ENCODE measurements around the gene CPEB4.

The CPEB4 gene

DNA sequence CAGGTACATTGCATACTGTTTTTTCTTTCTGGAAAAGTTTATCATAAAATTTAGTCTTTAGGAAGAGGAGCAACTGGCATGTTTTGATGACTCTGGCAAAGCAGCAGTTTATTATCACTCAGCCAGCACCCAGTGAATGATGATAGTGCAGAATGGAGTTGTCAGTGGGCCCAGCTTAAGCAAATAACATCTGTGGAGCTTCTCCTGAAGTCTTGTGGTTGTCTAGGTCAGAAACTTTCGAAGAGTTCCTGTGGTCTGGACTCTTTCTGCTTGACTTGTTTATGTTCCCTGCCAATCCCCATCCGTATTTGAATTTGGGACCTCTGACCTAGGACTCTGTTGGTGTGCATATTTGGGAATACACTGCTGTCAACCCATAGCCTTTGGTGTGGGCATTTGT lies 62.7 kb downstream of the CPEB4 start:
- DNase-seq, result no peak

DNA sequence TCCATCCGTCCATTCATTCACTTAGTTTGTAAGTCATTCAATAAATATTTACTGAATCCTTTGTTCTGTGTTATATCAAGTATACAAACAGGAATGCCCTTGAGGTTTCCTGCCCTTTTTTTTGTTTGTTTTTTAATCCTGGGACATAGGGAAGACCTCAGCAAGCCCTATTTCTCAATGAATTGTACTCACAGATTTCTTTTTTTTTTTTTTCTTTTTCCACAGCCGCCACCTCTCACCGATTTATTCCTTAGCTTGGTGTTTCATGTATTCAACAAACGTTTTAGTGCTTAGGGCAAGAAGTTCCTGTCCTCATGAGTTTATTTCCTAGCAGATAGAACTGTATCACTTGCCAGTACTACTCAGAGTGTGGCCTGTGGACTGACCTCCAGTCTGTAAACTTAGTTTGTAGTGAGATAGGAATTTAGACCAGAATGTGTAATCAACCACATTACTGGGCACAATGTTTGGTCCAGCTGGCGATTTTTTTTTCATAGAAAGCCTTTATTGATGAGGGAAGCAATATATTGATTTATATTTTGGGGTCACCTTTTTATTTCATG lies 65.5 kb downstream of the CPEB4 start:
- DNase-seq, result no peak

DNA sequence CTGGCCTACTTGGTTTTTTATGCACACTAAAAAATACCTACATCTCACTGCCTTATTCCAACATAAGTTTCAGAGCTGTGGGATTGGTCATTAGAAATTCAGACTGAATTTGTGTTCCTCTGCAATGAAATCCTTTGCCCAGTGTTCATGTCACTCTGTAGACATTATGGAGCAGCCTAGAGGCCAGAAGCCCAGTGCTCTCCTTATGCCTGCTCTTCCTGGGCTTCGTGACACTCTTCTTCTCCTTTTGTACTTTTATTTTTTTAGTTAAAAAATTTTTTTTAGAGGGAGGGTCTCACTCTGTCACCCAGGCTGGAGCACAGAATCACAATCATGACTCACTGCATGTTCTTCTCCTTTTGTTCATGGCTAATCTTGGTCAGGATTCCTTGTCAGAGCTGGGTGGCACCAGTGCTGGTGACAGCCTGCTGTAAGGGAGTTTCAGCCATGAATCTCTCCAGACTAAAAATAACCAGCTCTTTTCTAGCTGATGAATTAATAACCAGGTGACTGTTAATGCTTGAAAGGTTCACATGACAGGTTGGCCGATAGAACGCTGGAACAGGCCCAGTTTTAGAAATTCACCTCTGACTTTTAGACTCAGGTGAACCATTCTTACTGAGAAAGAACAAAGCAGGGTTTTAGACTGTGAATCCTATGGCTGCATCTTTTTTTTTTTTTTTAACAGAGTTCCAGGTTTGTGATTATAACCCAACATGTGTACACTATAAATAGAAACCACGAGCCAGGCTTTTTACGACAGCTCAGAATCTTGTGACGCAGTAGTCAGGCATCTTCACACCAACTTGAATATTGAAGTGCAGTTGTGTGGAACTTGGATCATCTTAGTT lies 66.7 kb downstream of the CPEB4 start:
- no peak for DNase-seq

DNA sequence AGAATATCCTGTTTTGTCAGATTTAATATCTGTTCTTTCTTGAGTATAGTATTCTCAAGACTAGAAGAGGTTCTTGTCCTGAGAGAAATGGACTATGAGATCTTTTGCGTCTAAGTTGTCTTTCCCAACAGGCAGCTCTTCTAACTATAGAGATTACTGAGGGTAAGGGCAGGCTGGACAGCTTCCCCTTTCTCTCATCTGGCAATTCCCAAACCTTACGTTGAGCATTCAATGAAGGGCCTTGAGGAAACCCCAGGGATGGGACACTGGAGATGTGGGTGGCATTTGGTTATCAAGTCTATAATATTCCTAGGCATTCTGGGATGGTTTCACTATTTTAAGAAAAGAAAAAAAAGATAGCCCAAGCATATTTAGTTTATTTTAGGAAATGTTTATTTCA lies 72.8 kb downstream of the CPEB4 start:
- no peak for DNase-seq

DNA sequence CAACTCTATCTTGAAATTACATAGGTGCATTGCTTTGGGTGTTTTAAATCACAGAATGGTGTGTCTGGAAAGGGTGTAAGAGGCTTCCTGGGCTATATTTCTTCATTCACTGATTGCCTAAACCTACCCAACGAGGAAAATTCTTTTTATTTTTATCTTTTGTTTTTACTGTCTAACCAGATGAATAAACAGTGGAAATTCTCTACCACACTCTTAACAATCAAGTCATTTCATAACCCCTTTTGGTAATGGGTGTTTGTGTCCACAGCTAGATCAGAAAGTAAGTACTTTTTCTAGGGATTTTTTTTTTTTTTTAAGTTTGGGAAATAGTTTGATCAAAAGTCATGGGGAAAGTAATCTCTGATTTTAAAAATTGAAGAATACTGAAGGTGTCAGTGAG lies 73.3 kb downstream of the CPEB4 start:
- DNase-seq, result no peak

DNA sequence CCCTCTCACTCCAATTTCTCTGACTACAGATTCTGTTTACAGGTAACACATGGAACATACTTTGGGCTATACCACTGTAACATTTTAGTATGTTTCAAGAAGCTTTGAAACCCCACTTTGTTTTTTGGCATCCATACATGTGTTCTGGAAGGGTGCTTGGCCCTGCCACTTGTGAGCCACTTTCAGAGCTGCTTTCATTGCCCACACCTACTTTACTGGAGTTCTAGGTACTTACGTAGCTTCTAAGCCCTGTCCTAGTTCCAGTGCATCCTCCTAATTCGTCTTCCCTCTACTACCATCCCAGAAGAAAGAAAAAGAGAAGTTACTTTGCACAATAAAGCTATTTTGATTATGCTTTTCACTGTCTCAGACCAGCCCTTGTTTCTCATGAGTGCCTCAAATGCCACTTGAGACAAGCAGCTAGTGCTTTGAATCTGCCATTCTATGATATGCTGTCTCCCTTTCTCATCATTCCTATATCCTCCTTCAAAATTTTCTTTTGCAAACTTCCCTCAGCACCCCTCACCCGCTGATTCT lies 74.4 kb downstream of the CPEB4 start:
- DNase-seq, result no peak

DNA sequence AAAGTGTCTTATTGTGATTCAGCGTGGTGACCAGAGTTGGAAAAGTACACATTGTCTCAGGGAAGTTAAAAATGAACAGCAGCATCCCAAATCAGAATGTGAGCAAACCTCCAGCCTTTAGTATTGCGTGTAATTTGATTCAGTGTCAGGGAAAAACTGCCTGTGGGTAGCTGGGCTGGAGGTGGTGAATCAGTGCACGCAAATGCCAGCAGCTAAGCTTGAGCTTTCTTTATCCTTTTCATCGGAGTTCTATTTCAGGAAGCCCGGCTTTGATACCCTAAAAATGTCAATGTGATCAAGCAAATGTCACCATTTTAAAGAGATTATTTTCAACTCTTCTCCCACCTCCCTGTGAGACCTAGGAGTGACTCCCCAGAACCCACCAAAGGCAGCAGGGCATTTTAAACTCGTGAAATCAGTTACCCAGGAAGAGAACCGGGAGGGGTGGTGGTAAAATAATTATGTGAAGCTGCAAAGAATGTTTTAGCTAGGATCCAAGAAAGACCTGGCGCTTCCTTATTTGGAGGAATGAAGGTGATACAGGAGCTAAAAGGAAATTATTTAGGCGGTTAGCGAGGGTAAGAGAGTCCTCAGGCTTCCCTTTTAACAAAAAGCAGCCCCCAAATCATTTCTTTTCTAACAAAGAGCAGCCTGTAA lies 75.2 kb downstream of the CPEB4 start:
- peak; percentile 64 for DNase-seq

DNA sequence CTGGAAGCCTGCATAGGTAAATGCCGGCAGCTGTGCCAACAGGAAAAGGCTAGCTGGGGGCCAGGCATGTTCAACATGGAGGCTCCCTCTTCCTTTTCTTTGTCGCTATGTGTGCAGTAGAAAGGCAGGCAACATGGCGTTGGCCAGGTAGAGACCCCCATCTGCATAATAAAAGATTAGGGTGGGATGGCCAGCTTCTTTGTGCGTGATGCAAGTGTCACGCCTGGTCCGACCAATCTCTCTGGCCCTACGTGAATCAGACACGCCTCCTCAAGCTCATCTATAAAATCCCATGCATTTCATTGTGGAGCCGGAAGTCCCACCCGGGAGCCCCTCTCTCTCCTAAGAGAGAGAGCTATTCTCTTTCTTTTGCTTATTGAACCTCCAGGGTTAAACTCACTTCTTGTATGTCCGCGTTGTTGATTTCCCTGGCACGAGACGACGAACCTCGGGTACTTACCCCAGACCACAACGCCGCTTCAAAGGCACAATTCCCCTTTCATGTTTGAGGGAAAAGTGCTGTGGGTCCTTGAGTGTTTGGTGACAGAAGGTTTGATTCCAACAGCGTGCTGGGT lies 75.8 kb downstream of the CPEB4 start:
- DNase-seq, result peak; percentile 92

DNA sequence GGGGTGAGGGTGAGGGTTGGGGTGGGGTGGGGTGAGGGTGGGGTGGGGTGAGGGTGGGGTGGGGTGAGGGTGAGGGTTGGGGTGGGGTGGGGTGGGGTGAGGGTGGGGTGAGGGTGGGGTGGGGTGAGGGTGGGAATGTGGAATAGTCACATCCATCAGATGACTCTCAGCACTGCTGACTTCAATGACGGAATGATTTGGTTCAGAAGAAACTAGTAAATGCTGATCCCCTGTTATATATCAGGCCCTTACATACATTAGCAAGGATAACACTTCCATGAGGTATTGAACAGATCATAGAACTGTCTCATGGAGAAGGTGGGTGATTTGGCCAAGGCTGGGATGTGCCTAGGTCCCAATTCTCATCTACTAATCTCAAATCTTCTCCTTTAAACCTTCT lies 76.4 kb downstream of the CPEB4 start:
- DNase-seq, result no peak

DNA sequence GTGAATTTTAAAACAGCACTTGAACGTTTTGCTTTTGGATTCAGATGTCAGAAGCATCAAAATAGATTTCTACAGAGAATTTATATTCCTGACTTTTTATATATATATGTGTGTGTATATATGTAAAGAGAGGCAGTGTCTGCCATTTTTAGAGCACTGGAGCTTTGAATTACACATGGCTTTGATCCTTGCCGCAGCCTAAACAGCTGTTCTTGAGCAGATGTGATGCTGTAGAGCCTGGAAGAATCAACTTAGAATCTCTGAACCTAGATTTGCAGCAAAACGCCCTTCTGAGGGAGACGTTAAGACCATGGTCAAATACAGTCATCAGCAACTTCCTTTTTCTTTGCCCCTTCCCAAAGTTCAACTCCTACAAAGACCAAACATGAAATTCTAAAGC lies 79.1 kb downstream of the CPEB4 start:
- DNase-seq, result no peak

DNA sequence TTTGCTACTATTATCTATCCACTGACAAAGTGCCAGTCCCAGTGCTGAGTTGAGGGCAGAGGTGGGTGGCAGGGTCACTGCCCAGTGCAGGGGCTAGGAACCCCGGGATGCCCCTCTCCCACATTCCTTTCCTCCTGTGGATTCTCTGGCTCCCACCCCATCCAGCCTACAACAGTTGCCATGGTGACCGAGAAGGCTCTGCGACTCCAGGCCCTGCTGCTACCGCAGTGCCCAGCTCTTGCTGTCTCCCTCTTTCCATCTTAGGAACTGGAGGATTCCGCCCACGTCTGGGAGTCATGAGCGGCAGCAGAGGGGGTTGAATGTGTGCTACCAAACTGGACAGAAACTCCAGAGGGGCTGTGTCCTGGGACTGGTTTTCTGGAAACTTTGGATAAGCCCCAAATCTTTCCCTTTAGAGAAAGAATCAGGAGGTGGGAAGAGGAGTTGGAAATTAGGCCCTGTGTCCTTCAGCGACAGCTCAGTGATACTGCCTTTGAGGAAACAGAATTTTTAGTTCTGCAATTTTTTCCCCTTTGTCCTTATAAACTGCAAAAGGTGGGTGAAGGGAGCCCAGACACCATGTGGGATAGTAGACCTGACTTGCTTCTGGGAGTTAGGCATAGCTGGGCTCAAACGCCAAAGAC lies 80.1 kb downstream of the CPEB4 start:
- DNase-seq, result no peak

DNA sequence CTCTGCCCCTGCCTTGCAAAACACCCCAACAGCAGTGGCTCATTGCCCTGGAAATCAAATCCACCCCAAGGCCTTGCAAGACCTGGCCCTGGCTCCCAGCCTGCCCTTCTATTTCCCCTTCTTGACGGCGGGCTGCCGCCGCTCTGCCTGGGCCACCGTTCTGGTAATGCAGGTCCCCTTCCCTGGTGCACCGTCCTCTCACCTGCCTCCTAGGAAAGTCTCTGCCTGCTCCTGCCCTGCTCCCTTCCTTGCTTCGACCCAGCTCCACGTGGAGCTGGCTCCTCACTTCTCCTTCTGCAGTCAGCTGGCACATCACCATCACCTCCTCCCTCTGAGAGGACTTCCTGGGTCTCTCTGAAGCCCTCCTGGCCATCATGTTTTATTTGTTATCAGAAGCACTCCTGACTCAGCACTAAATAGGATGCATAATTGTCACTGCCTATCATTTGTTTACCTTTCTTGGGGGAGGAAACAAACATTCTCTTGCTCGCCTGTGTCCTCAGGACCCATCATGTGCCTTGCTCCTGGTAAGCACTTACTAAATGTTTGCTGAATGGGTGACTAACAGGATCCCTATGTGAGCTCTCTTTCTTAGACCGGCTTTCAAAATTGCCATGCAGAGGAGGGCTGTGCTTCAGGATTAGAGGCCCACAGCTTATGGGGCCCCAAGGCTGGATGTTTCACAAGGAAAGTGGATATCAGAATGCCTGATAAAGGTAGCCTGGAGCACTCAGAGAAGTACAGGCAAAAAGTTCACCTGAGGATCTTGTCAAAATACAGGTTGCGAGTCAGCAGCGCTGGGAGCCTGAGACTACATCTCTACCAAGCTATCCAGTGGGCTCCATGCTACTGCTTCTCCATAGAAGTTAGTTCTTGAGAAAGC lies 81.3 kb downstream of the CPEB4 start:
- DNase-seq, result no peak

DNA sequence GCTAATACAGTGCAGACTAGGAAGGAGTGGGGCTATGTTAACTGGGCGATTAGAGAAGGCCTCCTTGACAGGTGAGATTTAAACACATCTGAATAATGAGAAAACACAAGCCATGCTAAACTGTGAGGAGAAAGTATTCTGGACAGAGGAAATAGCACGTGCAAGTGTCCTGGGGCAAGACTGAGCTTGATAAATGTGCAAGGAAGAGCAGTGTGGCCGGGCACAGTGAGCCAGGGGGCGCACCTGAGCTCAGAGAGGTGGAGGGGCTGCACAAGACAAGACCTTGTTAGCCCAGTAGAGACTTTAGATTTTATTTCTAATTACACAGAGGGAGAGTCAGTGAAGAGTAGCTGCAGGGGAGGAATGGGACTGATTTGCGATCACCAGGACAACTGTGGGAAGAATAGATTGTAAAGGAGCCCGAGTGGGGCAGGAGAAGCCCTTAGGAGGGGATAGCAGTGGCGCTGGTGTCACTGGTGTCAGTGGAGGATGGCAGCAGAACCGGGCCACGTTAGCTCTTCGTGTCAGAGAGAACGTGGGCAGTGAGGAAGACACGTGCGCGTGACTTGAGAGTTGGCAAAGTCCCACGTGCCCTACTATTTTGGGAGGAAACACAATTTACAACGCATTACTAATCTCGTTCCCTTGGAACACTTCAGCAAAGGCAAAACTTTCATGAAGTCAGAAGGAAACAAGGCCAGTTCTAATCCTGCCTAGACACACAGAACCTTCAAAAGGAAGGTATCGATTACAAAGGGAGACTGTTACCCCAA lies 82.9 kb downstream of the CPEB4 start:
- no peak for DNase-seq

DNA sequence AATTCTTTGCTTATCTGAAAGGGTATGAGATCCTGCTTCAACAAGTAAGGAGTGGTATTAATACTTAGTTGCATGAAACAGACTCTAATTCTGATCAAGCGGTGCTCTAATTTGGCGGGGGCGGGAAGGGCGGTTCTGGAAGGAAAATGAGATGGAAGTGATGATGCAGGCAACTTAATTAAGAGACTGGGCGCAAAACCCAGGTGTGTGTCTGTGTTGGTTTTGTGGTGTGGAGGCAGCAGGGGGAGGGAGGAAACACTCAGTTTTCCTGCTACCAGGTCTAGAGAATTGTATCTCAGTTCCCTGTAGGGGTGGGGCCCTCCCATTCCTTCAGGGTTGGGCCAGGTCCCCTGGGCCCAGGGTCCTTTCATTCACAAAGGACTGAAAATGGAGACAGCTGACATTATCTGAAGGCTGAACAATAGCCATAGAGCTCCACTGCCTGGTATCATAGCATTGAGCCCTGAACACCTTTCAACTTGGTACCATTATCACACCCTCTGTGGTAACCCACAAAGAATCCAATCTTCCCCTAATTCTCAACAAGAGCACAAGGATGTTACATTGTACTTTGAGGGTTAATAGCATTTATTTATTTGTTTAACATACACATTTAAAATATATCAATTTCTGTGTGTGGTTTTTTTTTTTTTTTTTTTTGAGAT lies 83.7 kb downstream of the CPEB4 start:
- DNase-seq, result no peak

DNA sequence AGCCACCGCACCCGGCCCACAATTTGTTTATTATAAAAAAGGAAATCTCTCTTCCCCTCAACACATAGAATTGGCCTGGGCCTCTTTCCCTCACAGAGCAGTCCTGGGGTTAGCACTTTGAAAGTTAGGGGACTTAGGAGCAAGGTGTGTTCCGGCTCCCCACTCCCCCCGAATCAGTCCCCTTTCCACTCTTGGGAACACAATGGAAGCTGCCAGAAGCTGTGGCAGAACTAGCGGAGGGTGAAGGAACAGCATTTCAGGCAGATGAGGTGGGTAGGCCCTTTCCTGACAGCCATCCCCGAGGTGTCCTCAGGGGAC lies 84.4 kb downstream of the CPEB4 start:
- no peak for DNase-seq

DNA sequence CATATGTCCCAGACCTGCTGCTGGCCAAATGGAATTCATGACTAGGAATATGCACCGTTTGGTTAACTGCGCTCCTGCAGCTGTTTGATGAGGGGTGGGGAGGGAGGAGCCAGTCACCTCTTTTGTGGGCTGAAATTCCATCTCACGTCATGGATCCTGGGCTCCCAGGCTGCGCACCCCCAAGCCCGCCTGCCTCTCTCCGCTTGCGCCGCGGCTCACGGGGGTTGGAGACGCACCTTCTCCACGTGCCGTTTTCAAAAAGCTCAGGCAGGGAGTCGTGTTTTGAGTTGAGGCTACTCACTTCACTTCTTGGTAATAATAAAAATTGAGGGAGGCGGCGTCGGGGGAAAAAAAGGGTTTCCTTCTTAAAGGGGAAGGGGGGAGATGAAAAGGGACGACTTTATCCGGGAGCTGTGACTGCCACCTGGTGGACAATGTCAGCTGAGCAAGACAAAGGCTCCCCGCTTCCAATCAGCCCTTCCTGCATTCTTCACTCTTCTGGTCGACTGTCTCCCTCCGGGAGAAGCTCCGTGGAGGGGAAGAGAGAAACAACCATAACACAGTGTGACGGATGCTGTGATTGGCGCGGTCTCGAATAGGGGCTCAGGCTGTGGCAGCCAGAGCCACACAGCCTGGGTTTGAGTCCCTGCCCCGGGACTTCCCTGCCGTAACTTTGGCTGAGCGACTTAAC lies 84.9 kb downstream of the CPEB4 start:
- DNase-seq, result peak; percentile 66

DNA sequence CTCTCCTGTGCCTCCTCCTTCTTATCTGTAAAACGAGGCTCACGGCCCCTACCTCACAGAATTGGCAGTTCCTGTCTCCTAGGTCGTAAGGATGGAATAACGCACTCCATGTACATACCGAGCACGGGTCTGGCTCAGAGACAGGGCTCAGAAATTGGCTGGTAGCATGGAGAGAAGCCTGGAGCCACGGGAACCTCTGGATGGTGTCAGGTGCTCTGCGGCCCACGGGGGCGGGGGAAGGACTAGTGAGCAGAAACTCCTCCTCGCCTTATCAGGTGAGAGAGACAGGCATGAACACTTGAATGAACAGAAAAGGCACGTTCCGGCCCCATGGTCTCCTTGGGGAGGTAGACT lies 85.4 kb downstream of the CPEB4 start:
- no peak for DNase-seq

DNA sequence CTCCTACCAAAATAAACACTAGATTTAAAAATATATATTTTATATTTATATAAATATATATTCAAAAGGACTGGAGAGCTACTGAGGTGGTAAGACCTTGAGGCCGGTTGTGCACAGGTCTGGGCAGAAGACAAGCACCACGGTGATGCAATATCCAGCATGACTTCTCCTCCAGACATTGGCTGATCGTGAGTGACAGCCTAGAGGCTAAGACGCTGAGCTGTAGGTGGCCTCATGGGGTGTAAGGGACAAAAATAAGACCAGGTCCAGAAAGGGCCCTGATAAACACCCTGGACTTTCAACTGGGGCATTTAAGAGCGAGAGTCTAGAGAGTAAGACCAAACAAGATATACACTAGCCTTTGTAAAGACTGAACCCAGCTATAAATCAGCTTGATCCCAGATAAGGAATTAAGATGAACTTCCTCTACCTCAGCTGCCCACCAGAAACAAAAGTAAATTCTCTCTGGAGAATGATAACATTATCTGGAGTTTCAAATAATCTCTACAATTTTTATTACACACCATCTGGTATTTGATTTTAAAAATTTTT lies 86.6 kb downstream of the CPEB4 start:
- no peak for DNase-seq

DNA sequence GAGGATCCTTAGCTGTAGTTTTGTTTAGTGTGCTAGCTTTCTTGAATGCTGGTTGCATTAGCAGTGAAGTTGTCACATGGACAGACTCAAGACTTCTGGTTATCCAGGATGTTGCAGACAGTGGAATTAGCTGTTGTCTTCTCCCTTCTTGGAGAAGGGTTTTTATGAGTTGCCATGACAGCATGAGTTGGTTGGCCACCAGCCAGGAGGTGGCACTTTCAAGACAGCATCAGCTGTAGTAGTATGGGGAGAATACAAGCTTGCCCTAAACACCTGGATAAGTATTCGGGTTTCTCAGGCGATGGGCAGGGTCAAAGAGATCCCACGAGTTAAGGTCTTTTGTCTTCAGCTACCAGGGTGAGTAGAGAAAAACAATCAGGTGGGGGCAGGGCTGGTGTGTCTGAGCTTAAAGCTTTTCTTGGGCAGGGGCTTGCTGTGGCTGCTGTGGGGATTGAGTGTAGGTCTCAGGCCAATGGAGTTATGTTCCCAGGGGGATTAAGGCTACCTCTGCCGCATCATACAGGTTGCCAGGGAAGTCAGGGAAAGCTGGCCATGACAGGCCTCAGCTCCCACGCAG lies 93.1 kb downstream of the CPEB4 start:
- no peak for DNase-seq

DNA sequence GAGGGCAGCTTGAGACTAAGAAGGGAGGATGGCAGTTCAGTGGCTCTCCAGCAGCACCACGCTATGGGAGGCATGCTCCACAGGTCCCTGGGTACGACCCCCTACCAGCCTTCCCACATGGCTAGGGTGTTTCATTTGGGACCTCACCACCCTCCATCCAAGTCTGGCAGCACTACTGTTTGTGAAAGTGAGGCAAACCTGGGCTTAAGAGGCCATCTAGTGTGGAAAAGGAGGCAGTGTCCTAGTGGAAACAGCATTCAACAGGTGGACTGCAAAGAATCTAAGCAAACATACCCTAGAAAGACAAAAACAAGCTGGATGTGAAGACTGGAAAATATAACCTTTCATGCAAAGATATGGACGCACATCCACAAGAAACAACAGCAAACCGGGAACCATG lies 96.1 kb downstream of the CPEB4 start:
- no peak for DNase-seq
